CD4-positive, alpha-beta memory T cell (primary cell): Measurements from ENCODE around the gene CLIP3. TPM values are rescaled to one million over a fixed set of nuclear protein-coding genes. Genes with fewer than 3 reads are reported as not detected.
"Not testable (repeated sequence)": the region's sequence is repeated elsewhere in the genome, so short reads cannot be mapped to it uniquely, and the experiment has no call there.

Source experiments
- CTCF ChIA-PET: fragments of 350-600 bp; sonication (Branson Sonifier 250); formaldehyde crosslinking; loops from one replicate; lab custom pipeline; 2021; ENCODE audit warnings: inconsistent platforms; ENCODE audit not compliant: partially characterized antibody; lab: Charles Lee
- POLR2A ChIA-PET: fragments of 350-600 bp; sonication (Branson Sonifier 250); formaldehyde crosslinking; loops from one replicate; lab custom pipeline; 2021; ENCODE audit not compliant: partially characterized antibody; lab: Charles Lee
- DNase-seq, 5 donors: peaks; one replicate each; pipeline versions ENCODE4 v3.0.0 to v3.0.0-alpha.2; 2020 to 2022; ENCODE audit warnings: mixed read lengths in 1 of 5
- H3K27ac ChIP-seq: one replicate; pipeline ENCODE4 v1.7.0; 2013; ENCODE audit warnings: low read depth, low read length
- H3K27me3 ChIP-seq: 2 replicates; pipeline ENCODE4 v1.7.0; 2013; ENCODE audit warnings: mild to moderate bottlenecking, low read length, moderate library complexity; ENCODE audit not compliant: insufficient read depth
- H3K36me3 ChIP-seq: 2 replicates; pipeline ENCODE4 v1.7.0; 2013; ENCODE audit warnings: mild to moderate bottlenecking, low read length, moderate library complexity; ENCODE audit not compliant: insufficient read depth
- H3K4me1 ChIP-seq: 2 replicates; pipeline ENCODE4 v1.7.0; 2013; ENCODE audit warnings: mild to moderate bottlenecking, low read length, moderate library complexity; ENCODE audit not compliant: insufficient read depth
- H3K4me3 ChIP-seq, 2 donors: one replicate each; pipeline ENCODE4 v1.7.0; 2013; ENCODE audit warnings: low read length in 2 of 2, mild to moderate bottlenecking in 1 of 2
- H3K9me3 ChIP-seq, 2 donors: one replicate each; pipeline ENCODE4 v1.7.0; 2013; ENCODE audit warnings: low read length in 2 of 2, control low read depth in 1 of 2; ENCODE audit not compliant: control insufficient read depth in 1 of 2
- H3K27ac Mint-ChIP-seq, 7 donors: one replicate each; pipeline ENCODE4 v1.8.0; 2020 to 2021; ENCODE audit warnings: mixed read lengths in 7 of 7, mild to moderate bottlenecking in 6 of 7, inconsistent platforms in 3 of 7, moderate library complexity in 3 of 7
- H3K27me3 Mint-ChIP-seq, 2 donors: one replicate each; pipeline ENCODE4 v1.8.0; 2020 to 2021; ENCODE audit warnings: mixed read lengths in 2 of 2
- H3K36me3 Mint-ChIP-seq, 2 donors: one replicate each; pipeline ENCODE4 v1.8.0; 2020 to 2021; ENCODE audit warnings: mixed read lengths in 2 of 2, inconsistent platforms in 1 of 2, mild to moderate bottlenecking in 1 of 2
- H3K4me1 Mint-ChIP-seq, 4 donors: one replicate each; pipeline ENCODE4 v1.8.0; 2020 to 2021; ENCODE audit warnings: mixed read lengths in 4 of 4, mild to moderate bottlenecking in 1 of 4
- H3K4me3 Mint-ChIP-seq, 8 donors: one replicate each; pipeline ENCODE4 v1.8.0; 2020 to 2021; ENCODE audit warnings: mixed read lengths in 8 of 8, mild to moderate bottlenecking in 7 of 8, moderate library complexity in 6 of 8, inconsistent platforms in 3 of 8
- H3K9me3 Mint-ChIP-seq, 8 donors: one replicate each; pipeline ENCODE4 v1.8.0; 2020 to 2021; ENCODE audit warnings: mixed read lengths in 8 of 8, mild to moderate bottlenecking in 5 of 8, inconsistent platforms in 3 of 8, moderate library complexity in 1 of 8
- intact Hi-C: fragments of 100-400 bp; cut with micrococcal nuclease; formaldehyde crosslinking; loops from one replicate; pipeline ENCODE4 v1.15.1; 2023
- polyA plus RNA-seq, 2 donors: library from polyadenylated mRNA; unstranded; fragments of 300-500 nt; fragmentation: Illumina TruSeq; gene quantifications; one replicate each; pipeline ENCODE4 v1.2.3, GENCODE V29; 2021
- total RNA-seq, 2 experiments: library from RNA; stranded (reverse); gene quantifications; one replicate each; pipeline ENCODE4 v1.2.3, GENCODE V29; 2021

Gene CLIP3
- total and polyA plus RNA-seq, 4 experiments from 2014 or later: 0.37 to 2.4 (median 2.0) TPM

DNA sequence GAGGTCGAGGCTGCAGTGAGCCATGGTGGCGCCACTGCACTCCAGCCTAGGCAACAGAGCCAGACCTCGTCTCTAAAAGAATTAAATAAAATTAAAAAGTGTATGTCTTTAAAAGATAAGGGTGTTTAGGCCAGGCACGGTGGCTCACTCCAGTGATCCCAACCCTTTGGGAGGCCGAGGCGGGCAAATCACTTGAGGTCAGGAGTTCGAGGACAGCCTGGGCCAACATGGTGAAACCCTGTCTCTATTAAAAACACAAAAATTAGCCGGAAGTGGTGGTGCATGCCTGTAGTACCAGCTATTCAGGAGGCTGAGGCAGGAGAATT is 45.1 kb downstream of the CLIP3 start:
- CTCF ChIA-PET: interaction anchor here (0.7 to 1.4 kb wide), 3 partner anchors 17 to 41 kb away, joined by 3 to 4 read pairs (median 4); no protein-coding TSS in a partner anchor
- peaks cover 18% of the 10 kb centered on the region for H3K27me3 ChIP-seq
- no peak overlapping the region for H3K4me3 ChIP-seq
- Mint-ChIP-seq H3K9me3 (peaks cover 0 to 2% (median 0%) of the 10 kb centered on the region in 8 donors), H3K4me3 (peak overlapping the region in 5 of 8 donors; percentile 15 to 52 (median 50)), H3K36me3 (no peaks in the 10 kb centered on the region), H3K27ac (peak overlapping the region in 2 of 7 donors; percentile 27 to 73), H3K27me3 (peaks cover 26 to 32% of the 10 kb centered on the region in 2 donors), H3K4me1 (peaks cover 2 to 7% (median 6%) of the 10 kb centered on the region in 4 donors)
- no peak overlapping the region for H3K27ac ChIP-seq
- POLR2A ChIA-PET: no interaction called here
- DNase-seq: no peak
- H3K4me1 ChIP-seq: peaks cover 5% of the 10 kb centered on the region
- H3K9me3 ChIP-seq: no peaks in the 10 kb centered on the region
- intact Hi-C loops: no loop called here
- no peaks in the 10 kb centered on the region for H3K36me3 ChIP-seq

DNA sequence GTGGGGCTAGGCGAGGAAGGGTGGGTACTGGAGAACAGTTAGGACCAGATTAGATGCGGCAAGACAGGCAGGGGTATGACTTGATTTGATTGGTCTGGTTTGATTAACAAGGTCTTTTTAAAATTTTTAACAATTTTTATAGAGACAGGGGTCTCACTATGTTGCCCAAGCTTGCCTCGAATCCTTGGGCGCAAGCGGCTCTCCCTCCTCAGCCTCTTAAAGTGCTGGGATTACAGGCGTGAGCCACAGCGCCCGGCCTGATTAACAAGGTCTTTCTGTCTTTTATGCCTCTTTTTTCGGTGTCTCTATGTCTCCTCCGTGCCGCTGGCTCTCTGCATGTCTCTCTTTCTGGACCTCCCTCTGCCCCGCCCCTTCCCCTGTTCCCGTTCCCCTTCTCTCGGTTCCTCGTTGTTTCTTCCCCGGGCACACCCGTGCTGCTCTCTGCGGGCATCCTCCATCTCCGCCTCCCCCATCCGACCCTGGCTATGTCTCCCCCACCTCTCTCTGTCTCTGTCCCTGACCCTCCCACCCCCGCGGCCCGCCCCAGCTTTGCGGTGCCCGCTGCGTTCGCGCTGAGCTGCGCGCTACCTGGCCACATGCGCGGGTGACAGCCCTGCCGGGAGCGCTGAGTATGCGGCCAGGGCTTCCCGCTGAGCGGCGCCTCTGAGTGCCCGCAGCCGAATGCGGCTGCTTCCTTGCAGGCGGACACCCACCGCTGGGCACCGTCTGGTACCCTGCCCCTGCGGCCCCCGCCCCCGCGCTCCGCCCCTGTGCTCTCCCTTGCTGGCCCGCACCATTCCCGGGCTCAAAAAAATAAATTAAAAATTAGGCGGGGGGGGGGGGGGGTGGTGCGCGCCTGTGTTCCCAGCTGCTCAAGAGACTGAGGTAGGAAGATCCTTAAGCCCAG is 45.8 kb downstream of the CLIP3 start:
- POLR2A ChIA-PET: no interaction called here
- intact Hi-C loops: no loop called here

DNA sequence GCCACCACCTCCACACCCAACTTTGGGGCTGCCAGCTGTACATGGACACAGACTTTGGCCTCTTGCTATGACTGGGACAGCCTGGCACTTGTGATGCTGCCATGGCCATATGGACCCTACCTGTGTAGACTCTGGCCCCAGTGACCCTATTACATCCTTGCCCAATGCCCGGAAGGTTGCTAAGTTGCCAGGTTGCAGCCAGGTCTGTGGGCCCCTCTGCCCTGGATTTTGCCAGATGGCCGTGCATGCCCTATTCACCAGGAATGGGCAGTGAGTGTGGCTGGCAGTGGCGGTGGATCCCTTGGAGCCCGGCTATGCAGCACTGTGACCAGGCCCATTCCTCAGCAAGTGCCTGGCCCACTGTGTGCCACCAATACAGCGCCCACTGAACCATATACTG is 46.6 kb downstream of the CLIP3 start:
- H3K4me3 ChIP-seq: no peak overlapping the region
- intact Hi-C loops: no loop called here
- H3K27me3 Mint-ChIP-seq: peaks cover 28 to 32% of the 10 kb centered on the region in 2 donors
- H3K9me3 Mint-ChIP-seq: peaks cover 0 to 2% (median 0%) of the 10 kb centered on the region in 8 donors
- H3K27ac Mint-ChIP-seq: no peak overlapping the region
- peak overlapping the region in 2 of 8 donors; percentile 62 to 63 for H3K4me3 Mint-ChIP-seq
- H3K27ac ChIP-seq: no peak overlapping the region
- H3K36me3 Mint-ChIP-seq: no peaks in the 10 kb centered on the region
- peaks cover 2 to 7% (median 6%) of the 10 kb centered on the region in 4 donors for H3K4me1 Mint-ChIP-seq
- no peaks in the 10 kb centered on the region for H3K9me3 ChIP-seq
- peaks cover 5% of the 10 kb centered on the region for H3K4me1 ChIP-seq
- no peaks in the 10 kb centered on the region for H3K36me3 ChIP-seq
- CTCF ChIA-PET: no interaction called here
- no peak for DNase-seq
- POLR2A ChIA-PET: no interaction called here
- peaks cover 18% of the 10 kb centered on the region for H3K27me3 ChIP-seq

More for the DNA sequence above, 45.8 kb downstream of the CLIP3 start:
- H3K9me3 Mint-ChIP-seq: peaks cover 0 to 2% (median 0%) of the 10 kb centered on the region in 8 donors
- H3K27me3 Mint-ChIP-seq: peaks cover 28 to 32% of the 10 kb centered on the region in 2 donors
- H3K27me3 ChIP-seq: peaks cover 18% of the 10 kb centered on the region
- no peak overlapping the region for H3K4me3 ChIP-seq
- peak overlapping the region; percentile 54 to 80 (median 76) for H3K4me3 Mint-ChIP-seq
- H3K4me1 ChIP-seq: peaks cover 5% of the 10 kb centered on the region
- no peaks in the 10 kb centered on the region for H3K9me3 ChIP-seq
- peak in 1 of 5 donors; percentile 11 for DNase-seq
- CTCF ChIA-PET: interaction anchor here (1.4 kb wide), 1 partner anchor 40 kb away, joined by 3 read pairs; no protein-coding TSS in a partner anchor
- no peaks in the 10 kb centered on the region for H3K36me3 Mint-ChIP-seq
- peak overlapping the region in 1 of 7 donors; percentile 27 for H3K27ac Mint-ChIP-seq
- no peaks in the 10 kb centered on the region for H3K36me3 ChIP-seq
- no peak overlapping the region for H3K27ac ChIP-seq
- peaks cover 2 to 7% (median 6%) of the 10 kb centered on the region in 4 donors for H3K4me1 Mint-ChIP-seq

DNA sequence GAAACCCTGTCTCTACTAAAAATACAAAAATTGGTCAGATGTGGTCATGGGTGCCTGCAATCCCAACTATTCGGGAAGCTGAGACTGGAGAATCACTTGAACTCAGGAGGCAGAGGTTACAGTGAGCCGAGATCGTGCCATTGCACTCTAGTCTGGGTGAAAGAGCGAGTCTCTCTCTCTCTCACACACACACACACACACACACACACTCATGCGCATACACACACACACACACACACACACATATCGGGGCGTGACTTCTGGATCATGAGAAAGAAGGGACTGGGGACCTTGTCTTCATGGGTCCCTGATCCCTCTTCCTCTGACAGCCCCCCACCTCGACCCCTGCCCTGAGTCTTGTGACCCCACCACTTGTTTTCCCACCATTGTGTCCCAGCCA is 49.5 kb downstream of the CLIP3 start:
- Histone ChIP-seq H3K27me3 (peaks cover 18% of the 10 kb centered on the region), H3K27ac (no peak overlapping the region), H3K36me3 (no peaks in the 10 kb centered on the region), H3K4me1 (peaks cover 5% of the 10 kb centered on the region), H3K4me3 (no peak overlapping the region), H3K9me3 (no peaks in the 10 kb centered on the region)
- Mint-ChIP-seq H3K4me3 (no peak overlapping the region), H3K4me1 (peaks cover 2 to 7% (median 6%) of the 10 kb centered on the region in 4 donors), H3K27me3 (peaks cover 34 to 35% of the 10 kb centered on the region in 2 donors), H3K27ac (no peak overlapping the region), H3K36me3 (no peaks in the 10 kb centered on the region), H3K9me3 (peaks cover 0 to 2% (median 0%) of the 10 kb centered on the region in 8 donors)
- CTCF ChIA-PET: no interaction called here
- POLR2A ChIA-PET: no interaction called here
- no peak for DNase-seq
- intact Hi-C loops: no loop called here

DNA sequence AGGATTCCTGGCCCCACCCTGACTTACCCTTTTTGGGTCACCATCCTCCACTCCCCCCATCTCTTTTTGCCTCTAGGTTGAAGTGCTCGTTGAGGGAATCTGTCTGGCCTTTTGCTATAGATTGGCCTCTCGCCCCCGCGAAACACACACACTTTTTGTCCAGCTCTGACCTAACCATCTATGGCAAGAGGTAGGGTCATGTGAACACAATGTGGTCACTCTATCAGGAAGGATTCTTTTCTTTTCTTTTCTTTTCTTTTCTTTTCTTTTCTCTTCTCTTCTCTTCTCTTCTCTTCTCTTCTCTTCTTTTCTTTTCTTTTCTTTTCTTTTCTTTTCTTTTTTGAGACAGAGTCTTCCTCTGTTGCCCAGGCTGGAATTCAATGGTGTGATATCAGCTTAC is 51.7 kb downstream of the CLIP3 start:
- DNase-seq, H3K4me3 Mint-ChIP-seq, H3K9me3 ChIP-seq, H3K4me3 ChIP-seq, H3K36me3 ChIP-seq, H3K9me3 Mint-ChIP-seq, H3K4me1 ChIP-seq, H3K27ac Mint-ChIP-seq, H3K36me3 Mint-ChIP-seq, H3K27ac ChIP-seq, intact Hi-C loops, H3K4me1 Mint-ChIP-seq, POLR2A ChIA-PET: not testable (repeated sequence)
- H3K27me3 ChIP-seq: peaks cover 12% of the 10 kb centered on the region
- CTCF ChIA-PET: interaction anchor here (1.0 kb wide), 1 partner anchor 13 kb away, joined by 3 read pairs; no protein-coding TSS in a partner anchor
- H3K27me3 Mint-ChIP-seq: peaks cover 27 to 30% of the 10 kb centered on the region in 2 donors

DNA sequence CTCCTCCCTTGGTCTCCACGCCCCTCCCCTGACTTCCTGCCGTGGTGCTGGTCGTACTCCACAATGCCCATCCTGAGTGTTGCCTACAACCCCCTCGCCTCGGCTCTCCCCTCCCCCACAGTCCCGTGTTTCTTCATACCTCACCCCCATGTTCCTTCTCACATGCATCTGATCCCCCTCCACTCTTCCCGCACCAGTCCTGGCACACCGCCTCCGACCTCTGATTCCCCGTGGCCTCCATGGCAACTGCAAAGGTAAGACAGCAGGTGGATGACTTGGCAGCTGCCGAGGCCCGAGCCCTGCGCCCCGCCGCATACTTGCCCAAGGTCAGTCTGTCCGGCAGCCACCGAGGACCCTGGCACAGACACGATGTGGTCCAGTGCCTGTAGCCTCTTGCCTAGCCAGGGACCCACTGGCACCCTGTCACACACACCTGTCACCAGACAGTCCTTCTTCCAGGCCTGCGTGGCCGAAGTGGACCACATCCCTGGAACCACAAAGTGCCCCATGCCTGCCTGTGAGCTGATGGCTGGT is 53.8 kb downstream of the CLIP3 start:
- POLR2A ChIA-PET: no interaction called here
- DNase-seq: no peak
- Histone ChIP-seq H3K9me3 (no peaks in the 10 kb centered on the region), H3K27ac (no peak overlapping the region), H3K4me3 (no peak overlapping the region), H3K27me3 (no peaks in the 10 kb centered on the region), H3K36me3 (no peaks in the 10 kb centered on the region), H3K4me1 (no peaks in the 10 kb centered on the region)
- H3K36me3 Mint-ChIP-seq: no peaks in the 10 kb centered on the region
- H3K4me3 Mint-ChIP-seq: no peak overlapping the region
- no peaks in the 10 kb centered on the region for H3K4me1 Mint-ChIP-seq
- CTCF ChIA-PET: interaction anchor here (1.5 kb wide), 1 partner anchor 32 kb away, joined by 3 read pairs; no protein-coding TSS in a partner anchor
- intact Hi-C loops: no loop called here
- H3K27ac Mint-ChIP-seq: no peak overlapping the region
- no peaks in the 10 kb centered on the region for H3K9me3 Mint-ChIP-seq
- H3K27me3 Mint-ChIP-seq: peaks cover 10 to 14% of the 10 kb centered on the region in 2 donors

DNA sequence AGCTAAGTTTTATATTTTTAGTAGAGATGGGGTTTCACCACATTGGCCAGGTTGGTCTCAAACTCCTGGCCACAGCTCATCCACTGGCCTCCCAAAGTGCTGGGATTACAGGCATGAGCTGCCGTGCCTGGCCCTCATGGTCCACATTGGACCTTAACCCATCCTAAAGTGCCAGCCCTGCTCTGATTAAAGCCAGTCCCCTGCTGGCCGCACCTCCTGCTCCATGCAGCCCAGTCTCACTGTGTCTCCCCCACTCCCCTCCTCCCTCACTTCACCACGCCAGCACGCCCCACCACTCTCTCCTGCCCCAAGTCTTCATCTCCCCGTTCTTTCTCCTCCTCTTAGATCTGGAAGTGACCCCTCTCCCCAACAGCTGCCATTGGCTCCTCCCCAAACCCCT is 54.4 kb downstream of the CLIP3 start:
- H3K9me3 ChIP-seq: no peaks in the 10 kb centered on the region
- H3K36me3 ChIP-seq: no peaks in the 10 kb centered on the region
- H3K27ac ChIP-seq: no peak overlapping the region
- intact Hi-C loops: no loop called here
- no peak overlapping the region for H3K4me3 ChIP-seq
- no peak for DNase-seq
- Mint-ChIP-seq H3K27me3 (peaks cover 5 to 13% of the 10 kb centered on the region in 2 donors), H3K4me3 (no peak overlapping the region), H3K27ac (no peak overlapping the region), H3K4me1 (no peaks in the 10 kb centered on the region), H3K36me3 (no peaks in the 10 kb centered on the region), H3K9me3 (no peaks in the 10 kb centered on the region)
- no peaks in the 10 kb centered on the region for H3K4me1 ChIP-seq
- ChIA-PET CTCF (no interaction called here), POLR2A (no interaction called here)
- no peaks in the 10 kb centered on the region for H3K27me3 ChIP-seq
